ENCODE measurements around the gene FAM47E.

GRCh38 chr4:76216524-76216923 lies 35.0 kb upstream of the FAM47E start:
- no peak for TF ChIP-seq CTCF (IDR thresholded peaks at IDR 0.05; ENCODE audit: poor library complexity)
- TF ChIP-seq EZH2 (IDR thresholded peaks at IDR 0.05; ENCODE audit: borderline replicate concordance) = no peak

Measured in hepatocyte (in vitro differentiated cells).